Activated T-cell treated with anti-CD3 and anti-CD28 coated beads, Interleukin-2, amount 50 U/mL, for 24 hours (primary cell): Measurements from ENCODE around the gene INPP4A.

Experiments used
- DNase-seq: peaks from one replicate; pipeline ENCODE4 v3.0.0-alpha.2; 2020
- H3K27ac Mint-ChIP-seq: 2 replicates; pipeline ENCODE4 v1.8.0; 2020; ENCODE audit warnings: mild to moderate bottlenecking, mixed read lengths
- H3K27me3 Mint-ChIP-seq: 2 replicates; pipeline ENCODE4 v1.8.0; 2020; ENCODE audit warnings: mixed read lengths
- H3K36me3 Mint-ChIP-seq: 2 replicates; pipeline ENCODE4 v1.8.0; 2020; ENCODE audit warnings: low read depth, mixed read lengths
- H3K4me1 Mint-ChIP-seq: 2 replicates; pipeline ENCODE4 v1.8.0; 2020; ENCODE audit warnings: low read depth, mixed read lengths
- H3K4me3 Mint-ChIP-seq: 2 replicates; pipeline ENCODE4 v1.8.0; 2020; ENCODE audit warnings: mild to moderate bottlenecking, moderate library complexity, mixed read lengths
- H3K9me3 Mint-ChIP-seq: 2 replicates; pipeline ENCODE4 v1.8.0; 2020; ENCODE audit warnings: mixed read lengths

INPP4A gene

DNA sequence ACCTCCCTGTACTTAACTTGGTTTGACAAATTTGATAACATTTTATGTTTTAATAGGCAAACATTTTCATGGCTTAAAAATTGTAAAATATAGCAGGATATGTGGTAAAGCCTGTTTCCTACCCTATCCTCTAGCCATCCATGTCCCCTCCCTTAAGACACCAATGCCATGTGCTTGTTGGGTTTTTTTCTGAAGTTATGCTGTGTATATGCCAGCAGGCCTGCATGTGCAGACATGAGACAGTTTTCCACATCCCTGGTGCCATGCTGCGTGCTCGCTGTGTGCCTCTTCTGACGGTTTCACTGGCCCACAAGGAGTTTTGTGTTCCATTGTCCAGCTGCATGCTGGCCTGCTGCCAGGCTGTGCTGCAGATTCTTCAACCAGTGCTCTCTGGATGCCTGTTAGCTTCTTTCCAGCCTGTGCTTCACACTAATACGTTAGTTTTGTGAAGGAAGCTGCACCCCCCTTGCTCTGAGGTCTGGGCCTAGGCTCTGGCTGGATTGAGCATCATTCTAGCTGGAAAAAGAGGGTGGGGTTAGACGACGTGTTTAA is 16.9 kb downstream of the INPP4A start:
- Mint-ChIP-seq H3K36me3 (peaks cover 17% of the 10 kb centered on the region), H3K27me3 (no peaks in the 10 kb centered on the region), H3K4me1 (peaks cover 91% of the 10 kb centered on the region), H3K9me3 (no peaks in the 10 kb centered on the region), H3K4me3 (no peak overlapping the region), H3K27ac (peak overlapping the region; percentile 95)
- DNase-seq: no peak

DNA sequence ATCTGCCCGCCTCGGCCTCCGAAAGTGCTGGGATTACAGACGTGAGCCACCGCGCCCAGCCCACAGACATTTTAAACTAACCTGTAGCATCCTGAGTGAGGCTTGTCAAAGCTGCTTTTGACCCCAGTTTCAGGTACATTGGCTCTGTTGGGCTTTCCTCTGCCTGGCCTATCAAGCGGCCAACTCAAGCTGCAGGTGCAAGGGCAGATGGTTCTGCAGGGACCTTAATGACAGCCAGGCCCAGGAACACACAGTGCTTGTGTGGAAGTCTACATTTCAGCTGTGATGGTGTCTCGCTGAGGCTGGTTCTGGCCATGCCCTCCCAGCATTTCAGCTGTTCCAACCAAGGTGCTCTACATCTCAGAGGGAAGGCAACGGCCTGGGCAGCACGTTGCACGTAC is 18.4 kb downstream of the INPP4A start:
- peak overlapping the region; percentile 96 for H3K27ac Mint-ChIP-seq
- H3K27me3 Mint-ChIP-seq: no peaks in the 10 kb centered on the region
- H3K4me1 Mint-ChIP-seq: peaks cover 92% of the 10 kb centered on the region
- DNase-seq: no peak
- peak overlapping the region; percentile 71 for H3K4me3 Mint-ChIP-seq
- peaks cover 10% of the 10 kb centered on the region for H3K36me3 Mint-ChIP-seq
- H3K9me3 Mint-ChIP-seq: no peaks in the 10 kb centered on the region

DNA sequence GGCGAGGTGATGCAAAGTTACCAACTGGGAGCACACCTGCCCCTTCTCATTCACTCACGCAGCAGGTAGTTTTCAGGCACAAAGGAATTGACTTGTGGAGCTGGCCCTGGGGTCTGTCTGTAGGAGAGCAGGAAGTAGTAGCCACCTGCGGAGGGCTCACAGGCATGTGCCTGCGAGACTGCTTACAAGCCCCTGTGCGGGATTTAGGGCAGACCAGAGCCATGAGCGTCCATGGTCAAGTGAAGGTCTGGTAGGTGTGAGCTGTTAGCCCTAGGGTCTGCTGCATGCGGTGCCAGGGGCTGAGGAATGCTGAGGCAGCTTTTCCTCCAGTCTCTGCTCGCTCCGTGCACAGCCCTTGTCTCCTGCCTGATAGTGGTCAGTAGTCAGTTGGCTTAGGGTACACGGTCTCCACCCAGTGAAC is 18.9 kb downstream of the INPP4A start:
- Mint-ChIP-seq H3K27ac (peak overlapping the region; percentile 96), H3K9me3 (no peaks in the 10 kb centered on the region), H3K4me3 (peak overlapping the region; percentile 71), H3K4me1 (peaks cover 92% of the 10 kb centered on the region), H3K27me3 (no peaks in the 10 kb centered on the region), H3K36me3 (peaks cover 10% of the 10 kb centered on the region)
- DNase-seq: no peak

DNA sequence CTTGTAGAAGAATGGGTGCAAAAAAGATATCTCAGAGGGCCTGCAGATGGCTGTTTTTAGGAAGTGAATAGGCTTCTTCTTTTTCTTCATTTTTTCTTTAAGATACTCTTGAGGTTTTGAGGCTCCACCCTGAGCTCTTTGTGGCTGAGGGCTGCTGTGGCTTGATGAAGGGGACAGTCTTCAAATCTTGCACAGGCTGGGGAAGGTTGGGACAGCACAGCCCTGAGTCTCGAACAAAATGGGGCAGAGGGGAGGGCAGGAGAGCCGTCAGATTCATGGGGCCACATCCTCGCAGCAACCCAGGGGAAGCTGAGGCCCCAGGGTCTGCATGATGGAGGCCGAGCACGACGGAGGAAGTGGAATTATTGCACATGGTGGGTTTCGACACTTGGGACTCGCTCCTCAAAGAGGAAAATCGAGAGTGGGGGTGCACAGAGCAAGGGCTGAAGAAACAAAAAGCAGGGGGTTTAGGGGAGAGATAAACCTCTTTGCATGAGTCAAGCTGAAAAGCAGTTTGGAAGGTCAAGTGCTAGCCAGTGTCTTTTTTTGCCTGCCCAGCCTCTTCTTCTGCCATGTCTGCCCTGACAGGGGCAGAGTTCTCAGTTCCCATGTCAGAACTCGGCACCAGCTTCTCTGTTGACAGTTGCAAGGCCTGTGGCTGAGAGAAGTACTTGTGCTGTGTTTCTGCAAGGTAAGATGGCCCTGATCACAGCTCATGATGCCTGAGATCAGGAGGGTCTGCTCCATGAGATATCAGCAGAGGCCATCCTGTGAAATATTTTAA is 19.5 kb downstream of the INPP4A start:
- H3K9me3 Mint-ChIP-seq: no peaks in the 10 kb centered on the region
- peak overlapping the region; percentile 71 for H3K4me3 Mint-ChIP-seq
- H3K27me3 Mint-ChIP-seq: no peaks in the 10 kb centered on the region
- peaks cover 9% of the 10 kb centered on the region for H3K36me3 Mint-ChIP-seq
- H3K4me1 Mint-ChIP-seq: peaks cover 92% of the 10 kb centered on the region
- peak; percentile 65 for DNase-seq
- H3K27ac Mint-ChIP-seq: peak overlapping the region; percentile 96

DNA sequence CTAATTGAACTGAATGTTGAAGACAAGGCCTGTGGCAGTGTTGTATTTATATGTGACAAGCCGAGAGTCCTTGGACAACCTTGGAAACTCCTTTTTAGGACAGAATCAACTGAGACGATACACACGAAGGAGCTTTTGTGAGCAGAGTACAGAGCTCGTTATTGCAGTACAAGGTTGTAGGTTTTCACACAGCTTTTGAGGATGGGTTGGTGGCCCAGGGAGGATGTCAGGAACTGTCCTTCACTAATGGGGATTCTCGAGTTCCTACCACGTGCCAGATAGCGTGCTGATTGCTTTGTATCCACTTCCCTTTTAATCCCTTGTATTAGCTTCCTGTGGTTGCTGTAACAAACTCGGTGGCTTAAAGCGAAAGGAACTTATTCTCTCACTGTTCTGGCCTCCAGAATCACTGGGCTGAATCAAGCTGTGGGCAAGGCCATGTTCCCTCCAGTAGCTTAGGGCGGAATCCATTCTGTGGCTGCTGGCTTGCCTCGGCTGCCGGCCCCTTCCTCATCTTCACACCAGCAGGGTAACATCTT is 20.2 kb downstream of the INPP4A start:
- no peak for DNase-seq
- H3K27me3 Mint-ChIP-seq: no peaks in the 10 kb centered on the region

DNA sequence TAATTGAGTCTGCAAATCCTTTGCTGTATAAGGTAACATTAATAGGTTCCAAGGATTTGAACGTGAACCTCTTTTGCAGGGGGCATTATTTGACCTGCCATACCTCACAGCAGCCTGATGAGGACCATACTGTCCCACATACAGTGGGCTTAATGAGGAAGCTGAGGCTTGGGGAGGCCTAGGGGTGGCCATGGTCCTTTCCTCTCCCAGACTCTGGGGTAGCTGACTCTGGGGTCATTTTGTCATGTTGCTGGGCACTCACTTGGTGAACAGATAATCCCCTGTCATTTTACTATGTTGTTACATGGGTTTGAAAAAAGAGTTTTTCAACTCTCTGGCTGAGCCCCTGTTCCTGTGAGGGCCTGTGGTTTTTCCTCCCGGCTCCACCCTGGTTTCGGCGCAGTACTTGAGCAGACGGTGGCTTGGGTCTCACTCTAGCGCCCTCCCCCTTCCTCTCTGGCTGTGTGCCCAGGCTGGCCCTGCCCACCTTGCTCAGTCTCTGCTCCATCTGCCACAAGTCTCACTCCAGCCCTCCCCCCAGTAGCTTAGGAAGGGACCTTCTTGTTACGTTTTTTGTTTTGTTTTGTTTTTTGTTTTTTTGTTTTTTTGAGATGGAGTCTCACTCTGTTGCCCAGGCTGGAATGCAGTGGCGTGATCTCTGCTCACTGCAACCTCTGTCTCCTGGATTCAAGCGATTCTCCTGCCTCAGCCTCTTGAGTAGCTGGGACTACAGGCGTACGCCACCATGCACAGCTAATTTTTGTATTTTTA is 21.0 kb downstream of the INPP4A start:
- DNase-seq: peak; percentile 70
- Mint-ChIP-seq H3K27me3 (no peaks in the 10 kb centered on the region), H3K36me3 (peaks cover 13% of the 10 kb centered on the region), H3K4me3 (peak overlapping the region; percentile 71), H3K4me1 (peaks cover 86% of the 10 kb centered on the region), H3K9me3 (no peaks in the 10 kb centered on the region), H3K27ac (peak overlapping the region; percentile 96)

More for the DNA sequence above, 20.2 kb downstream of the INPP4A start:
- Mint-ChIP-seq H3K27ac (peak overlapping the region; percentile 96), H3K9me3 (no peaks in the 10 kb centered on the region), H3K36me3 (peaks cover 9% of the 10 kb centered on the region), H3K4me3 (peak overlapping the region; percentile 71), H3K4me1 (peaks cover 88% of the 10 kb centered on the region)

DNA sequence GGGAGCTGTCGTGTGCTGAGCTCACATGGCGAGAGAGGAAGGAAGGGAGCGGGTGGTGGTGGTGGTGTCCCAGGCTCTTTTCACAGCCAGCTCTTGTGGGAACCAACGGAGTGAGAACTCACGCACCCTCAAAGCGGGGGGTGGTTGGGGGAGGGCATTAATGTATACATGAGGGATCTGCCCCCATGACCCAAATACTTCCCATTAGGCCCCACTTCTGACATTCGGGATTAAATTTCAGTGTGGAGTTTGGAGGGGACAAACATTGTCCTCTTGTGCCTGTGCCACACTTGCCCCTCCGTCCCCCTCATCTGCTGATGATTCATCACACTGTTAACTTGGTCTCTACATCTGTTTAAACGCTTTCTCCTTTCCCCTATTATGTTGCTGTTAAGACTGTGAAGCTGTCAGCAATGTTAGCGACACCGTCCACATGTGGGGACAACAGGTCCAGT is 22.5 kb downstream of the INPP4A start:
- Mint-ChIP-seq H3K9me3 (no peaks in the 10 kb centered on the region), H3K27ac (peak overlapping the region; percentile 96), H3K4me1 (peaks cover 86% of the 10 kb centered on the region), H3K27me3 (no peaks in the 10 kb centered on the region), H3K36me3 (peaks cover 16% of the 10 kb centered on the region), H3K4me3 (peak overlapping the region; percentile 71)
- DNase-seq: peak; percentile 42

DNA sequence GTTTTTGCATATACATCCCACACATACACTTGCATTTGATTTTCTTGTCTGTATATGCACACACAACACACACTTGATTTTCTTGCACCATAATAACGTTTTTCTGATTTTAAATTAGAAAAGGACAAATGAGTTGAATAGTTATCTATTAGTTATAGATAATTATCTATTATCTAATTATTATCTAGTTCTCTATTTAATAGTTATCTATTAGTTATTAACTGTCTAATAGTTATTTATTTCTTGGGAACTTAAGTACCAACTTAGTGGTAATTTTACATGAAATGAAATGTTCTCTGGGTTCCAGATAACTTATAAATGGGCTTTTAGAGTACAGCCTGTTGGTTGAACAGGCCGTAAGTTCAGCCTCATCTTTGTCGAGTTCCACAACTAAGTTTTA is 23.0 kb downstream of the INPP4A start:
- no peak for DNase-seq
- peaks cover 16% of the 10 kb centered on the region for H3K36me3 Mint-ChIP-seq
- no peaks in the 10 kb centered on the region for H3K27me3 Mint-ChIP-seq
- H3K4me1 Mint-ChIP-seq: peaks cover 92% of the 10 kb centered on the region
- H3K9me3 Mint-ChIP-seq: no peaks in the 10 kb centered on the region
- H3K4me3 Mint-ChIP-seq: no peak overlapping the region
- H3K27ac Mint-ChIP-seq: peak overlapping the region; percentile 96

DNA sequence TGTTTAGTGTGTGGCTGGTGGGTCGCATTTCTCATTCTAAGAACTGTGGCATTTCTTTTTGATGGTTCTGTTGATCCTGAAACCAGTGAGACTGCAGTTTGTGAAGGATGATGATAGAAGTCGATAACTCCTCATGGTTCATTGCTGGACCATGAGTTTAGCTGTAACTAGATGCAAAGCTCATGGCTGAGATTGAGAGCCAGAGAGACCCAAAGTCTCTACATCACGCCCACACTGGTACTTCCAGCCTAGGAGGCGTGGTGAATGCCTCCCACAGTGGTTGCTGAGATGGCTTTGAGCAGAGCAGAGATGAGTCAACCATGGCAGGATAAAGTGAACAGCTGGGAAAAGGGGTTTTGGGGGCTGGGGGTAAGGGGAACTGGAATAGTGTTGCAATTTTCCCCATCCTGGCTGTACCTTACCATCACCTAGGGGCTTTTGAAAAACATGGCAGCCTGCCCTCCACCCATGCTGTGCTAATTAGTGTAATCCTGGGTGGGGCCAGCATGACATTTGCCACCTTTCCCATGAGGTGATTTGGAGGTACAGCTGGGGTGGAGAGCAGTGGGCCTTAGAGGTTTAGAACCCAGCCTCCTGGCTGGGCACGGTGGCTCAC is 24.1 kb downstream of the INPP4A start:
- Mint-ChIP-seq H3K9me3 (no peaks in the 10 kb centered on the region), H3K27ac (peak overlapping the region; percentile 93), H3K4me1 (peaks cover 93% of the 10 kb centered on the region), H3K36me3 (peaks cover 16% of the 10 kb centered on the region), H3K4me3 (peak overlapping the region; percentile 42), H3K27me3 (no peaks in the 10 kb centered on the region)
- DNase-seq: peak; percentile 60

DNA sequence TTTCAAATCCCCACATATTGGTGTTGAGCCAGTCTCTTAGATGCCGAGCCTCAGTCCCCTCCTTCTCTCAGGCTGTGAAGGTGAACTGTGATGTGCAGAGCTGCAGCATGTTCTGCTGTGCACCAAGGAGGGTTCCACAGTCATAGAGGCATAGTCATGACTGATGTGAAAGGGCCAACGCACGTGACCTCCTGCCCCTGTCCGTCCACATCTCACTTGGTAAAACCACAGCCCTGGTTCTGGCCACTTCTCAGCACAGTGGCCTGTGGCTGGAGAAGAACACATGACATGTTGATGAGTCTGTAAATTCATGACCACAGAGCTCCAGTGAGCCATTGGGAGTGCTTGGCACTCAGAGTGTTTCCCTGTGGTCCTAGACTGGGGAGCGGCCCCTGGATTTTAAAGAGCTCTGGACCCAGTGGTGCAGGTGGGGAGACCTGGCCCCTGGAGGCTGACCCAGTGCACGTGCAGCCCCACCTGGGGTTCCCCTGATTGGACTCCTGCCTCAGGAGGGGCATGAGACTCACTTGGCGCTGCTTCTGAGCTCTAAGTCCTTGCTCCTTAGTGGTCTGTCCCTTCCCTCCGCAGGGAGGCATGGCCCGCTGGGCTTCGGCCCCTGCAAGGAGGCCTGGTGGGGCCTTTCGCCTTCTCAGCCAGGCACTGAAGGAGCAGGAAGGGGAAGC is 25.3 kb downstream of the INPP4A start:
- Mint-ChIP-seq H3K9me3 (no peaks in the 10 kb centered on the region), H3K27me3 (no peaks in the 10 kb centered on the region), H3K4me1 (peaks cover 93% of the 10 kb centered on the region), H3K27ac (peak overlapping the region; percentile 76), H3K4me3 (no peak overlapping the region), H3K36me3 (peaks cover 16% of the 10 kb centered on the region)
- DNase-seq: peak; percentile 29

DNA sequence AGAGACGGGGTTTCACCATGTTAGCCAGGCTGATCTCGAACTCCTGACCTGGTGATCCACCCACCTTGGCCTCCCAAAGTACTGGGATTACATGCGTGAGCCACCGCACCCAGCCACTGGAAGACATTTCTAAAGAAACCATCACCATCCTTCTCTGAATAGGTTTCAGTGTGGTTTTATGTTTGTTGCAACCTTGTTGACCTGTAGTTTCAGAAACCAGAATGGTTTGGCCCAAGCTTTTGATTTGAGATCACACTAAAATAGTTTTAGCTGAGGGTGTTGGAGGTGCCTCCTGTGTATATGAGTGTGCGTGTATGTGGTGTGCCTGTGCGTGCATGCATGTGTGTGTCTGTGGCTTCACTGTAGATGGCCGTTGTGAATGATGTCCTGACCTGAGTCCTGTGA is 26.2 kb downstream of the INPP4A start:
- Mint-ChIP-seq H3K9me3 (no peaks in the 10 kb centered on the region), H3K27ac (peak overlapping the region; percentile 38), H3K4me1 (peaks cover 93% of the 10 kb centered on the region), H3K36me3 (peaks cover 16% of the 10 kb centered on the region), H3K4me3 (no peak overlapping the region), H3K27me3 (no peaks in the 10 kb centered on the region)
- DNase-seq: peak; percentile 36

DNA sequence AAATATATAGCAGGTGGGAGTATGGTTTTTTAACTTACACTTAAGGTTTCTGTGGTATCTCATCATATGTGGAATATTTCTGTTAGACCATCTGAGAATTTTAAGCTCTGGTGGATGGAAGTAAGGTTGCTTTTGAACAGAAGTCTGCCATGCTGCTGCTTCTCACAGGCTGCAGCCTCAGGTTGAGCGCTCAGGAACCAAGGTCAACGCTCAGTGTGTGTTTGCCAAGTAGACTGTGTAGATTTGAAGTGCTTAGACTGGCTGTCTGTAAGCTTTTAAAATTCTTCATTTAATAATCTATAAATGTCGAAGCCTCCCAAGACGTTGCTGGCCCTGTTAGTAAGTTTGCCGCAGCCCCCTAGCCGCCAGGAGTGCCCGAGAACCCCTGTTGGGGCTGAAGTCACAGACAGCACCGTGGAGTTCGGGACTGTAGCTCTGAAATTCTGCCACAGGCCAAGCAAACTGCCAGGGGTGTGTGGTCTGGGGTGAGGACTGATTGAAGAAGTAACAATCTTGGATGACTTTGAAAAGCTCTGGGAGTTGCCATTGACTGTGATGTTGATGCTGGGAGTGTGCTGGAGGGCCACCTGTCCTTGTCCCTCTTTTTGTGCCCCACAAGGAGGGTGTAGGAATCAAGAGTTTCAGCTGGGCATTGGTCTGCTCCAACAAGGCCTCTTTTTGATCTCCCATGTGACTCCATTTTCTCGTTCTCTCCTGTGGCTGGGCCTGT is 26.9 kb downstream of the INPP4A start:
- Mint-ChIP-seq H3K4me3 (no peak overlapping the region), H3K36me3 (peaks cover 12% of the 10 kb centered on the region), H3K4me1 (peaks cover 93% of the 10 kb centered on the region), H3K27ac (peak overlapping the region; percentile 74), H3K27me3 (no peaks in the 10 kb centered on the region), H3K9me3 (no peaks in the 10 kb centered on the region)
- DNase-seq: peak; percentile 26

DNA sequence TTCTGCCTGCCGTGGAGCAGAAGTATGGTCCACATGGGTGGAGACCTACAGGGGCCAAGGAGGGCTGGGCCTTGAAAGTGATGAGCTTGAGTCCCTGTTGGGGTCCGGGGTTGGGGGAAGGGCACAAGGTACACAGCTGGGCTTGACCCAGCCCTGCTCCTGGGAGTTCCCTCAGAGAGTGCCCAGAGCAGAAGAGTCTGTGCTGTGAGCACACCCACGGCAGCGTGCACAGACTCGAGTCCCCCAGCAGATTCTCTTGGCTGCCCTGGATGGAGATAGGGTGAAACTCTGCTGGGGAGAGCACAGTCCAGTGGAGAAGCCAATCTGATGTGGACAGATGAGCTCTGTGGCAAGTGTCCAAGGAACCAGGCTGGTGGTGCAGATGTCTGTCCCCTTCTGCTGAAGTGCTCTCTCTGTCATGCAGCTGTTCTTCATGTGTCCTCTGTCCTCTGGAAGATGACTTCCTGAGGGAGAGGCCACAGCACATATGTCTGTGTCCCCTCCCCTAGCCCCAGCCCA is 27.5 kb downstream of the INPP4A start:
- Mint-ChIP-seq H3K9me3 (no peaks in the 10 kb centered on the region), H3K4me1 (peaks cover 93% of the 10 kb centered on the region), H3K36me3 (peaks cover 14% of the 10 kb centered on the region), H3K27ac (peak overlapping the region; percentile 74), H3K27me3 (no peaks in the 10 kb centered on the region), H3K4me3 (no peak overlapping the region)
- peak; percentile 31 for DNase-seq
